Left cardiac atrium (tissue), 4 donors: ENCODE measurements around the gene STK25. TPM values are rescaled to one million over a fixed set of nuclear protein-coding genes. Genes with fewer than 3 reads are reported as not detected.
"Not testable (repeated sequence)": the region's sequence is repeated elsewhere in the genome, so short reads cannot be mapped to it uniquely, and the experiment has no call there.

Source experiments
- ATAC-seq, 2 donors: fragments of 200-7000 bp; cut with Tn5 transposase; one replicate each; pipeline ENCODE4 v1.9.1; 2020; ENCODE audit warnings: mild to moderate bottlenecking in 2 of 2, moderate library complexity in 2 of 2
- DNase-seq: peaks from one replicate; pipeline ENCODE4 v3.0.0-alpha.2; 2020
- intact Hi-C, 2 donors: fragments of 100-400 bp; cut with DNase I; formaldehyde crosslinking; loops; one replicate each; pipeline versions ENCODE4 v1.14.1 to v1.15.1; 2022 to 2023
- total RNA-seq, 2 donors: library from RNA; stranded (reverse); fragmentation: NEBNext Ultra II Directional; extraction: Animal tissue kit (Norgen Biotek cat#: 25700); gene quantifications; one replicate each; pipeline ENCODE4 v1.2.1, GENCODE V29; 2021
- donor health status: DM: no; HTN: yes; CAD: no.
- donor health status: DM: no; HTN: yes; CAD: no; lungs with severe emphysema.
- donor health status: DM: yes; HTN: yes; CAD: no.
- donor health status: Dilated cardiomyopathy.

Gene STK25
- total RNA-seq, 2 donors from 2014 or later = 89.2 to 94.9 TPM

DNA sequence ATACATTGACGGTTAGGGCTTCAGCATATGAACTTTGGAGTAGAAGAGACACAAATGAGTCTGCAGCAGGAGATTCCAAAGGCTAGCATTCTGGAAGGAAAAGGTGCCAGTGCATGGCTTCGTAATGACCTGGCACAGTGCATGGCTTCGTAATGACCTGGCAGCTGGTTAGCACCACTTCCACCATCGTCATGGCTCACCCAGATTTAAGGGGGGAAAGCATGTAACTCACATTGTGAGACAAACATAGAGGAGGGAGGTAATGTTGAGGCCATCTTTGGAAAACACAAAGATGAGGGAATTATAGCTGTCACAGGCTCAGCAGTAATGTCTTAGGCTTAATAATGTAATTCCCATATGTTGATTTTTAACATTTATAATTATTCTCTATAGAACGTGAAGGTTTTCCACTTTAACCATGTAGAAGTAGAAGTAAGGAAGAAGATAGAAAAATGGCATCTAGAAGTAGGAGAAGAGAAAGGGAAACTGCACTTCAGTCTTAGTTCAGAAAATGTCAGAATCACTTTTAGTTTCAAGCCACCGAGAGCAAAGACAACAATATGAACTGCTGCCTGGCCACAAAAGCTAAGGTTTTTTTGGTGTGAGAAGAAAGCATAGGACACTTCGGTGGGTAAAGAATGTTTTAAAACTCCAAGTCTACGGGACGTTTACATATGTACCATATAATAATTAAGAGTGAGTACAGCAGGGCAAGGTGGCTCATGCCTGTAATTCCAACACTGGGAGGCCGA, 6.8 kb upstream of the STK25 start:
- DNase-seq (no peak), ATAC-seq (no peak)
- intact Hi-C loops = loop anchor here in 1 of 2 donors (10.0 kb wide), 1 partner anchor 90 kb away; no protein-coding TSS in a partner anchor

DNA sequence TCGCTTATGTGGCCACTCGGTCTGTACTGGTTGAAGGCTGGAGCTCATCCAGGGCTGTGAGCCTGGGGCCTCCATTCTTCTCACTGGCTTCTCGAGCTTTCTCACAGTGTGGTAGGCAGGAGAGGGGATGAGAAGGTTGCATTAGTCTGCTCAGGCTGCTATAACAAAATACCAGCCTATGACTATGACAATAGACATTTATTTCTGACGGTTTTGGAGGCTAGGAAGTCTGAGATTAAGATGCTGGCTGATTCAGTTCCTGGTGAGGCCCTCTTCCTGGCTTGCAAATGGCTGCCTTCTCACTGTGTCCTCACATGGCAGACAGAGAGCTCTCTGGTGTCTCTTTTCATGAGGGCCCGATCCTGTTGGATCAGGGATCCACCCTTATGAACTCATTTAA, 6.2 kb upstream of the STK25 start:
- no peak for DNase-seq
- intact Hi-C loops = loop anchor here in 1 of 2 donors (10.0 kb wide), 1 partner anchor 90 kb away; no protein-coding TSS in a partner anchor

DNA sequence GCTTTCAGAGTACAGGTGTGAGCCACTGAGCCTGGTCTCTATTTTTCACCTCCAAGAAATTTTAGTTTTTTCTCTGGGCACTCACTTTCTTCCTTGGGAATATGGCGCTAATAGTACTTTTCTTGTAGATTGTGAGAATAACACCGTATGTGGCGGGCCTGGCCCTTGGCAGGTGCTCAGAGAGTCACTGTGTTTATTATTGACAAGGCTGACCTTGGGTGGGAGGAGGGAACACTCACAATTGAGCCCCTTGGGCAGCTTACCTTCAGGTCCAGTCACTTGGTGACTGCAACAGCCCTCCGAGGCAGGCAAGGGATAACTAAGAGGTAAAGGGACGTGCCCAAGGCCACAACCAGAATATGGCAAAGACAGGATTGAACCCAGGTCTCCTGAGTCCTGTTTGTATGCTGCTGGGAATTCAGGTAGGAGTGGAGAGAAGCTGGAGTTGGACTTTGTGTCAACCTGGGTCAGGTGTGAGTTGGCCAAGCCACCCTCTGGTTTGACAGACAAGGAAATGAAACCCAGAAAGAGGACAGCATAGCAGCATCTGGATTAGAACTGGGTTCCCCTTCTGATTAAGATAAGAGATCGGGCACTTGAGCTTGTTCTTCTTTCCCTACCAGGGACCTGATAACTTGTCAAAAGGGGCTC, 2.8 kb upstream of the STK25 start:
- intact Hi-C loops = loop anchor here in 1 of 2 donors (10.0 kb wide), 1 partner anchor 94 kb away; no protein-coding TSS in a partner anchor
- ATAC-seq (no peak), DNase-seq (no peak)

More for the DNA sequence above, 6.2 kb upstream of the STK25 start:
- no peak for ATAC-seq

DNA sequence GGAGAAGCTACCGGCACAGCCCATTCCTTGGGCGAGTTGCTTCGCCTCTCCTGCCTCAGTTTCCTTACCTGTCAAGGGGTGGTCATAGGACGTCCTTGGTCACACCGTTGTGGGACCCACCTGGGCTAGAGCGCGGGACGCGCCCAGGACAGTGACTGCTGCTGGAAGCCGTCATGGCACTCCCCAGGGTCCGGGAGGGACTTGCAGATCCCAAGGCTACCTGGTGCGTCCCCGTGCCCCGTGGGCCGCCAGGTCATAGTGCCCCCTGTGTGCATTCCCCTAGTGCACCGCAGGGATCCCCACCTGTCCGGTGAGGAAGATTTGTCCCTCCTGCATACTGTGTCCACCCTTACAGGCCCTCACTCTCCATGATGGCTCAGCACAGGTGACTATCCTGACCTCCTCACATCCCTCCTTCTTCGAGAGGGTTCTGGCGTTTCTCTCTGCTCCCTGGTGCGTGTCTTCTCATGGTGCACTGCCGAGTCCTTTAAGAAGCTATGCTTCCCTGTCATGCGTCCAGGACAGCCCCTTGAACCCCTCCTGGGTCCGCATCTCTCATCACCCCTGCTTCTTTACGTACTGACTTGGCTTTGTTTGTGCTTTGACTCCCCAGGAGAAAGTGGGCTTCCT, 886 bp upstream of the STK25 start:
- DNase-seq (no peak), ATAC-seq (peak in 1 of 2 donors; percentile 1)
- intact Hi-C loops = no loop called here

DNA sequence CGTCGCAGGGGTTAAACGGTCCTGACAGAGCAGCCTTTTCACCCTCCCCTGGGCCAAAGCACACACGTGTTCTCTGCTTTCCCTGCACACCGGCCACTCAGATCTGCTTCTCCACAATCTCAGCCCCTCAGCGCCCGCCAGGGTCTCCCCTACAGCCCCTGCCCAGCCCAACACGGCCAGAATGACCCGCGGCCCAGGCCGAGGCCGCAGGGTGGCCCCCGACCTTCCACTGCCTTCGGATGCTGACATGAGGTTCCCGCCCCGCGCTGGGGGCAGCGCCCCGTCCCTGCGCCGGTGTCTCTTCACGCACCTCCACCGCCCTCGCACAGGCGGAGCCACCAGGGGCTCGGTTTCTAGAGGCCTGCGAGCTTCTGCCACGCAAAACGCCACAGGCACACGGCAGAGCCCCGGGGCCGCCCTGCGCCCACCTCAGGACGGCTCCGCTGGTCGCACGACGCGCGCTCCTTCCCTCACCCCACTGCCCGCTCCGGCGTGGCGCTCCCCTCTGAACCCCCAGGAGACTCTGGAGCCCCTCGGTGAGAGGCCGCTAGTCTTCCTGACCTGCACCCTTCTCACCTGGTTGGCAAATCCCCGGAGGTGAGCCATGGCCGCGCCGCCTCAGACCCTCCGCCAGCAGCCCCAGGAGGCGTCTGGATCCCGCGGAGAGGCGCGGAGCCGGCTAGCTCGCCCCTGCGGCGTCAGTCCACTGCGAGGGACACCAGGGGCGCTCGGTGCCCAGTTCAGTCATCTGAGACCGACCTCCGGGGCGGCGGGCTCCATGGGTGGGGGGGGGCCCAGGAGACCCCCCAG, 749 bp downstream of the STK25 start:
- ATAC-seq (peak; percentile 47 to 49), DNase-seq (no peak)
- intact Hi-C loops = no loop called here

DNA sequence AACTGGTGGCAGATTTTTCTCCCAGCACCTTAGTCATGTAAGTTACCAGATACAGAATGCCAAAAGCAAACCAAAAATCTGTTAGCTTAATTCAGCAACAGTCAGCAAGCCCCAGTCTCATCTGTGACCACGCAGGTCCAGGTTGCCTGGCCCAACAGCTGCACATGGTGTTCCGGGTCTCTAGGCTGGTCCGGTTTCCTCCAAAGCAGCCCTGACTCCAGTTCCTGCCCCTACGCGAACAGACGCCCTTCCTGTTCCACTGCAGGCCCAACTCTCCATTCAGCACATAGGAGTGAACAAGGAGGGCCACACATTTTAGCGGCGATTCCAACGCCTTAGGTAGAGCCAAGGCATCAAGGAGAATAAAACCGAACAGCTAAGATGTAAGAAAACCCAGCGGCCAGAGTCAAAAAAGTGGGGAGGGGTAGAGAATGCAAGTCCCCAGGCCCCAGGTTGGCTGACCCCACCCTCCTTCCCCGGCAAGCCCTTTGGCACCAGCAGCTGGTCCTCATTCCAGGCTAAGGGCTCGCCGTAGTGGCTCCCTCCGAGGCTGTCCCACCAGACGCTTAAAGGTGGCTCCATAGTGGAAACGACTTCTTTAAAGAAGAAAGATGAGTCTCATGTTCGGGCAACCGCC, 1.5 kb downstream of the STK25 start:
- ATAC-seq = no peak
- intact Hi-C loops = no loop called here
- DNase-seq = peak; percentile 43

DNA sequence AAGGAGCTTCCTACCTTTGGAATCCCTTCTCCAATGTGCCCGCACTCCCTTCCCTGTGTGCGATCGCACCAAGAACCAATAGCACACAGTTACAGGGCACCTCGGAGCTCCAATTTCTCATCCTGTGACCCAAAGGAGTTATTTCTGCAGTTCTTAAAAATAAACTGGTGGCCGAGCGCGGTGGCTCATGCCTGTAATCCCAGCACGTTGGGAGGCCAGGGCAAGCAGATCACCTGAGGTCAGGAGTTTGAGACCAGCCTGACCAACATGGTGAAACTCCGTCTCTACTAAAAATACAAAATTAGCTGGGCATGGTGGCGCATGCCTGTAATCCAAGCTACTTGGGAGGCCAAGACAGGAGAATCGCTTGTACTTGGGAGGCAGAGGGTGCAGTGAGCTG, 2.1 kb downstream of the STK25 start:
- DNase-seq, intact Hi-C loops, ATAC-seq: not testable (repeated sequence)

DNA sequence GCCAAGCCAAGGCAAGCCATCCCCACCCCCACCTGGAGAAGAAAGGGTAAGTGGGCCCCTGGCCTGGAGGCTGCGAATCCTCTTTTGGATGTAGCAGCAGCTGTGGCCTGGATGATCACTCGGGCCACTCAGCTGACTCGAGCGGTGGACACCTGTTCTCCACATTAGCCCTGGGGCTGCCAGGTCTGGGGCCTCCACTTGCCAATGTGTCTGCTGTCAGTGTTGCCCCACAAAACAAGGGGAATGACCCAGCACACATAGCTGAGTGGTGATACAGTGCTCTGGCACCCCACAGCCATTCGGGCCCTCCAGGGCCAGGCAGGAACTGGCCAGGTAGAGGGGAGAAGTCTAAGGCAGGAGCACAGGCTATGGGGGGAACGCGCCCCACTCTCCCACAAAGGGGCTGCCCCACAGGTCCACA, 2.6 kb downstream of the STK25 start:
- ATAC-seq = no peak
- intact Hi-C loops = no loop called here
- DNase-seq = no peak

DNA sequence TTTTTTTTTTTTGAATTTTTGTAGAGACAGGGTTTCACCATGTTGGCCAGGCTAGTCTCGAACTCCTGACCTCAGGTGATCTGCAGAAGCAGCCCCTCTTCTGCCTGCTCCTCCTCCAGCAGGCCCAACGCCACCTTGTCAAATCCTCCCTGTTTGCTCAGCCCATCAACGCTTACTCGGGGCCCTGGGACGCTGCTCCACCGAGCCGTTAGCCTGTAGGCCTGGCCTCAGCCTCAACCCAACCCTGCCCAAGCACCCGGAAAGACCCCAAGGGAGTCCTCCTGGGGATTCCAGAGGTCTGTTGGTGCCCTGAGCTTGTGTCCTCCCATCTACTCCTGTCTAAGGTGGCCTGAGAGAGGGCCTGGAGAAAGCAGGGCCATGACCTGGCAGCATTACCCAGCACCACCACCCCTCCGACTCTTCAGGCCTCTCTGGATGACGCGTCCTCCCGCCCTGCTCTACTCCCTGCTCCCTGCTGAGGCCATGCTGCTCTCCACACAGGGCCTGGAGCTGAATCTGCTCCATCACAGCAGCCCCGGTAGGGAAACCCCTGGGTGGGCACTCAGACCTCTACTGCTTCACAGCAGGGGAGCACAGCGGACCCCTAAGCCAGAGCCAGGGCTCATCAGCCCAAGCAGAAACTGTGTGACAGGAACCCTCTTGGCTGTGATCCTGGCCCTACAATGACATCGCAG, 3.2 kb downstream of the STK25 start:
- DNase-seq (no peak), ATAC-seq (no peak)
- intact Hi-C loops = no loop called here

DNA sequence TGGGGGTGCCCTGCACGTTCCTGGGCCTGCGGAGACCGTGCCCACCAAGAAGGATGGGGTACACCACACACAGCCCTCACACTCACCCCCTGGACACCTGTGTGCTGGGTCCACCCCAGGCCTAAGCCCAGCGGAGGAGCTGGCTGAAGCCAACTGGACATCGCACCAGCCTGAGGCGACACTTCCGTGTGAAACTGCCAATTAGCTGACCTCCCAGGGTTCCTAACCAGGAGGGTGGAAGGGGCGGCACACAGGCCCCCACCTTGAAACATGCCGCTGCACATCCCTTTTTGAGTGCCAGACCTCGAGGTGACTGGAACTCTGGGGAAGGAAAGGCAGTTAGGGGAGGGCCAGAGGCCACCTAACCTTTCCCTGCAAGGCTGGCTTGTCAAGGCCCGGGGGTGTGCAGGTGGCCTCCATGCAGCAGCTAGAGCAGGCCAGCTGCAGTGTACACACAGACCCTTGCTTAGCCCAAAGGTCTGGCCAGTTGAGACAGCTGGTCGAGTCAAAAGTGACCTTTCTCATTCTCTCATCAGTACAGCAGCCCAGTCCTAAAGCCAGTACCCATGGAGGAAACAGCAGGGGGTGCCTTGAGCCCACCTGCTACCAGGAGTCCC, 4.5 kb downstream of the STK25 start:
- DNase-seq (no peak), ATAC-seq (no peak)
- intact Hi-C loops = no loop called here

DNA sequence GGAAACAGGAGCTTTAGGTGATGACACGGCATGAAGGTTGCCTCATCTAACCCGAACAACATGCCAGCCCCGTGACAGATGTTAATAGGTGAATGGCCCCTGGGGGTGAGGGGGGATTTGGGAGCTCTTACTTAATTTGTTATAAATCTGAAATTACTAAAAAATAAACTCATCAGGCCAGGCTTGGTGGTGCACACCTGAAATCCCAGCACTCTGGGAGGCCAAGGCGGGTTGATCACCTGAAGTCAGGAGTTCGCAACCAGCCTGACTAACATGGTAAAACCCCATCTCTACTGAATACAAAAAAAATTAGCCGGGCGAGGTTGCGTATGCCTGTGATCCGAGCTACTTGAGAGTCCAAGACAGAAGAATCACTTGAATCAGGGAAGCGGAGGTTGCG, 6.1 kb downstream of the STK25 start:
- DNase-seq (no peak), ATAC-seq (no peak)
- intact Hi-C loops = no loop called here

DNA sequence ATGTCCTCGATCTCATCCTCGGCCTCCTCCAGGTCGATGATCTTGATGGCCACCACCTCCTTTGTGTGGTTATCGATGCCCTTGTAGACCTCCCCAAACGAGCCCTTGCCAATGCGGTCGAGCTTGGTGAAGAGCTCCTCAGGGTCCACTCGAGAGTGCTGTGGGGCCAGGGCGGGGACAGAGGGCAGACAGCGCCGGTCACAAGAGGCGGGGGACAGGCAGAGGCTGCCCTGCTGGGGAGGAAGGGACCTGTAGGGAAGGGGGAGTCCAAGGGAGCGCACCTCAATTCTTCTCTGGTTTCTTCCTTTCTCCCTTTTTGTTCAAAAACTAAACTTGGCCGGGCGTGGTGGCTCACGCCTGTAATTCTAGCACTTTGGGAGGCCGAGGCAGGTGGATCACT, 6.8 kb downstream of the STK25 start:
- ATAC-seq (no peak), DNase-seq (no peak)
- intact Hi-C loops = no loop called here

DNA sequence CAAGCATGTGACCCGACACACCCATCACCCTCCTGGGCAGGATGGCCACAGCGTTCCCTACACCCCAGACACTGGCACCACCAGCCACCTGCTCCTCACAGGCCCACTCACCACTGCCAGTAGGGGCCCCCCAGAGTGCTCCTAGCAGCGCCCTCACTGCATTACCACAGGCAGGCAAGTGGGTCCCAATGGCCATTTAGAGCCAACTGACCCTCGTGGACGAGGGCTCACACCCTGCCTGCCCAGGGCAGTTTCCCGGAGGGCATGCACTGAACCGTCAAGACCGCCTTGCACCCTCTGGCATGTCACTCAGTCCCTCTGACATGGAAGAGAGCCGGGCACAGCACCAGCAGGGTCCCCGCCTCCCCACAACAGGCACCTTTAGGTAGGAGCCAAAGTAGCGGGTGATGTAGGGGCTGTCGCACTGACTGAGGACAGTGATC, 7.3 kb downstream of the STK25 start:
- DNase-seq (no peak), ATAC-seq (no peak)
- intact Hi-C loops = no loop called here

DNA sequence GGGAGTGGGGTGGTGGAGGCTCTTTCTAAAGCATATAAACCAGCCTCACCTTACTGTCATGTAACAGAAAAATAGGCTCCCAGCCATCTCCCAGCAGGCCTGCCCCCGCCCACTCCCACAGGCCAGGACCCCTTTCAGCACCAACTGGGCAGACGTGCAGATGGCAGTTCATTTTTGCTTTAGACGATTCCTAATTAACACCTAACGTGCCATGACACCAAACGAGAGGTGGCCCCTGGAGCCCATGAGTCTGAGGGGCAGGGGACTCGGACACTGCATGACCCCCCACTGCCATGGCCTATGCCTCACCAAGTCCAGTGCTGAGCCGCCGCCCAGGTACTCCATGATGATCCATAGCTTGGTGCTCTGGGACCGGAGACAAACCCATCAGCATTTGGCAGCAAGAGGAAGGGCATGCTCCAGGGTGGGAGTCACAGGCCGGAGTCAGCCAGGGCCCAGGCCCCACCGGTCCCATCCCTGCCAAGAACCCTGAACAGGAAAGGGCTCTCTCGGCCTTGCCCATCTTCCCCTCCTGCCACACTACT, 7.9 kb downstream of the STK25 start:
- DNase-seq = no peak
- intact Hi-C loops = no loop called here
- ATAC-seq = no peak

DNA sequence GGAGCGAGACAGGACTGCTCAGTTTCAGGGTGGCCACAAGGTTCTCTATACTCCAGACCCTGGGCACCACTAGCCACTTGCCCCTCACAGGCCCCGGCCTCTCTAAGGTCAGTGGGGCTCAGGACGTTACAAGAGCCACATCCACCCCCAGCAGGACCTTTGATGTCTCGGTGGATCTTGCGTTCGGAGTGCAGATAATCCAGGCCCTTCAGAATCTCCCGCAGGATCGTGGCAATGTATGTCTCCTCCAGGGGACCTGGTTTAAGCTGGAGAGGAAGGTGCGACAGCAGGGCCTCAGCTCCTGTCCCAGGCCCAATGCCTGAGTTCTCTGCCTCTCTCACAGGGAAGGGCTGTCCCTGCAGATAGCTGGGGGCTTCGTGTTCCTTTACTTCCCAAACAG, 8.4 kb downstream of the STK25 start:
- intact Hi-C loops = no loop called here

DNA sequence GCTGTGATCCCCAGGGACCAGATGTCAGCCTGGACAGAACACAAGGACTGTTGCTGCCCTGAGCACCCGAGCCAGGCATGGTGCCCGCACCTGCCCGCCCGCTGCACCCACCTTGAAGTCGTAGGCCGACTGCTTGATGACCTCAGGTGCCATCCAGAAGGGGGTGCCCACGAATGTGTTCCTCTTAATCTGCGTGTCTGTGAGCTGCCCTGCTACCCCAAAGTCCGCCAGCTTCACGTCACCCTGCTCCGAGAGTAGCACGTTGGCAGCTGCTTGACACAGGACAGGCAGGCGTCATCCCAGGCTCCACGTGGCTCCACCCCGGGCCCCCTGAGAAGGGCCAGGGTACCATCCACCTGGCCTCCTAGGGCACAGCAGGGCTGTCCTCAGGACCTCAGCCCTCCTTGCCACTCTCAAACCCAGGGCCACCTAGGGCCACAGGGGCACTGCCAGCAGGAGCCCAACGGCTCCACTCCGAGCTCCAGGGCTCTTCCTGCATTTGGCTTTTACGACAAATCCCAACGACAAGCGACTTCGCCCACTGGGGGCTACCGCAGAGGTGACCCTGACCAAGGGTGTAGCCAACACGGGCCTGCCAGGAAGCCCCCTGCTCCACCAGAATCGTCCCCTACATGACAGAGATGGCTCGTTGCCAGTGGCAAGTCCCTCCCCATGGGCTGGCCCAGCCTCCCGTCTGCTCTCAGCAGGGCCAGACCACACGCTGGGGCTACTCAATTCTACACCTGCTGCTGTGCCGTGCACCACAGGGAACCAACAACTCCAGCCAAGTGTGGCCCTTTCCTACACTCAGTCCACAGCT, 9.0 kb downstream of the STK25 start:
- intact Hi-C loops = no loop called here
- DNase-seq (no peak), ATAC-seq (no peak)

More for the DNA sequence above, 8.4 kb downstream of the STK25 start:
- DNase-seq (no peak), ATAC-seq (no peak)
